HG03108 (cell line): ENCODE results near the gene RTBDN.

ENCODE experiments used
- ATAC-seq: cut with Tn5 transposase; IDR thresholded peaks from one replicate; pipeline ENCODE4 v1.9.1; 2021; ENCODE audit warnings: moderate library complexity; ENCODE audit not compliant: unreplicated experiment

RTBDN gene

GRCh38 chr19:12834566-12834943 is at the start of gene RTBDN:
RTBDN (minus strand) TSS chr19:12834579; CDS start chr19:12829979, 4,600 bp downstream.
- ATAC-seq, result no peak

- ATAC-seq, result no peak
These were observed 48.2 kb upstream of the RTBDN start for GRCh38 chr19:12882589-12882988.

GRCh38 chr19:12881172-12881808 is 46.9 kb upstream of the RTBDN start, which contains the start of gene DNASE2:
DNASE2 (minus strand) TSS chr19:12881449; CDS start chr19:12881375, 74 bp downstream.
- peak; percentile 71 for ATAC-seq

GRCh38 chr19:12880551-12881171 is 46.3 kb upstream of the RTBDN start:
- no peak for ATAC-seq

- ATAC-seq, result no peak
These were observed 40.7 kb upstream of the RTBDN start for GRCh38 chr19:12875086-12875485.

GRCh38 chr19:12873891-12874745 is 39.7 kb upstream of the RTBDN start:
- no peak for ATAC-seq

- no peak for ATAC-seq
These were observed 38.8 kb upstream of the RTBDN start for GRCh38 chr19:12872941-12873890.

- no peak for ATAC-seq
These were observed 37.9 kb upstream of the RTBDN start for GRCh38 chr19:12872255-12872654.

GRCh38 chr19:12871681-12872080 is 37.3 kb upstream of the RTBDN start:
- no peak for ATAC-seq

GRCh38 chr19:12868540-12869112 is 34.2 kb upstream of the RTBDN start:
- ATAC-seq, result no peak

GRCh38 chr19:12867120-12868099 is 33.0 kb upstream of the RTBDN start:
- ATAC-seq, result no peak

GRCh38 chr19:12866416-12867119 is 32.2 kb upstream of the RTBDN start:
- ATAC-seq, result no peak

GRCh38 chr19:12865746-12866415 is 31.5 kb upstream of the RTBDN start:
- ATAC-seq, result no peak

- no peak for ATAC-seq
These were observed 30.6 kb upstream of the RTBDN start for GRCh38 chr19:12864721-12865715.

- no peak for ATAC-seq
These were observed 29.8 kb upstream of the RTBDN start for GRCh38 chr19:12864143-12864542.

- no peak for ATAC-seq
These were observed 25.2 kb upstream of the RTBDN start for GRCh38 chr19:12859546-12859945.
